Measurements from ENCODE around the gene COL13A1.

The COL13A1 gene

DNA sequence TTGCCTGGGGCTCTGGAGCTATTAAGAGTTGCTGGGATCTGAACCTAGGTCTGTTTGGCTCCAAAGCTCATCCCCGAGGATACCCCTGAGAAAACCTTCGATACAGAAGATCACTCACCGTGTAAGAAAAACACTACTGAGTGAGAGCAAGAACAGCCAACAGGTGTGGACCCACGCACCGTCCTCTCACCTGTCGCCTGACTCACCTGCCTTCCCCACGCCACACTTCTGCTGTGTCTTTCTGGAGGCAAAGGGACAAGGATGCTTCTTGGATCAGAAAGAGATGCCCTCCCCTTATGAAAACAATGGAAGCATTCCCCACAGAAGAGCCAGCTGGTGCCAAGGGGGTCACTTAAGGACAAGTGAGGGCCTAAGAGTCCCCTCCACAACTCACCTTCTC is 46.7 kb downstream of the COL13A1 start:
- DNase-seq, result no peak

DNA sequence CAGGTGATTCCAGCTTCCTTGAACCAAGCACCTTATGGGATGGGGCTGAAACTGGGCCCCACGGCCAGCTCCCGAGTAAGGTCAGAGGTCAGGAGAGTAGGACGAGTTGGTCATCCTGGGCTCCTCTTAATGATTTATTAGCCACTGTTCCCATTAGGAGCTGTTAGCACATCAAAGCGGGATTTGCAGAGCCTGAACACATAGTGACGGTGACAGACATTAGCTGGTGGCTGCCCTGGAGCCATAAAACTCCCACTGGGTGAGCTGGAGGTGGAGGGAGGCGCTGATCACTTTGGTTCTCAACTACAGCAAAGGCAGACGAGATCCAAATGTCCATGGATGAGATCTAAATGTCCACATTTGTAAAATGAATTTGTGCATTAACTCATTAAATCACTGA is 48.1 kb downstream of the COL13A1 start:
- DNase-seq, result no peak

GRCh38 chr10:69850440-69850839 is 48.7 kb downstream of the COL13A1 start:
- no peak for DNase-seq

GRCh38 chr10:69851306-69851705 is 49.6 kb downstream of the COL13A1 start:
- DNase-seq, result peak; percentile 36

DNA sequence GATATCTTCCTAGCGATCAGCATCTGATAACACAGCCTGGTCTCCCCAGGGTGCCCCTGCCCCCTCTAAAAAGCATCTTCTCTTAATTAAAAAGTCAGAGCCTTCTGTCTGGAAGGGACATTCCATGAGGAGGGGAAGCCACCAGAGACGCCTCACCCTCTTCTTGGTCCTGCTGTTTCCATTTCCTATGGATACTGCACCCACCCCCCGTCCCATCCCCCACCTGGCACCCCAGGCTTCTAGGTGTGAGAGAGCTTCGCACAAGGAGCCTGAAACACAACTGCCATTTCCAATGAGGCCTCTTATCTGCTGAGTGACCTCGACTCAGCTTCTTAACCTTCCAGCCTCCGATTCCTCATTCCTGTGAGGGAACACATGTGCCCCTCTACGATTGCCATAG is 51.4 kb downstream of the COL13A1 start:
- no peak for DNase-seq

- DNase-seq, result no peak
Measured at GRCh38 chr10:69854511-69855345, 53.0 kb downstream of the COL13A1 start.

- no peak for DNase-seq
Measured at GRCh38 chr10:69855346-69856111, 53.8 kb downstream of the COL13A1 start.

DNA sequence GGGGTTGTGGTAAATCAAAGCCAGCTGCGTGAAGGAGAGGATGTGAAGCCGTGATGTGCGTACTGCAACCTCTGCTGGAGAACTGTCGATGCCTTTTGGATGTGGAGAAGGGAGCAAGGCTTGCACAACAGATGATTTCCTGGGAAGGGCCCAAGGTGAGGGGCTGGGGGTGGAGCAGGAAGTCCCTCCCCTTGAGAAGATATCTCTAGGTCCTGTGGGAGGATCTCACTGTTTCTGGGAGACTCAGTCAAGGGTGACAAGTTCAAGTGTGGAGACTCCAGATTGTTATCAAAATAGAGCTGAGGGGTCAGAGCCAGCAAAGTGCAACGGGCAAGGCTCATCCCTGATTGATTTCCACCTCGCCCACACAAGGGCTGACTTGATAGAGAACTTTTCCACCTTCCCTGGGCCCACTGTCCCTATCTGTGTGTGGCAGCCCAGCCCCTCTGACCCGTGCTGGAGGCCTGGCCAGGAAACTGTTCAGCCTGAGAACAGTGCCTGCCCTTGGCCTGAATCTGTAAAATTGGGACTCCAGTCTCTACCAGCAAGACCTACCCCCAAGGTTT is 55.0 kb downstream of the COL13A1 start:
- DNase-seq, result peak; percentile 34

GRCh38 chr10:69858201-69858600 is 56.5 kb downstream of the COL13A1 start:
- DNase-seq, result no peak

DNA sequence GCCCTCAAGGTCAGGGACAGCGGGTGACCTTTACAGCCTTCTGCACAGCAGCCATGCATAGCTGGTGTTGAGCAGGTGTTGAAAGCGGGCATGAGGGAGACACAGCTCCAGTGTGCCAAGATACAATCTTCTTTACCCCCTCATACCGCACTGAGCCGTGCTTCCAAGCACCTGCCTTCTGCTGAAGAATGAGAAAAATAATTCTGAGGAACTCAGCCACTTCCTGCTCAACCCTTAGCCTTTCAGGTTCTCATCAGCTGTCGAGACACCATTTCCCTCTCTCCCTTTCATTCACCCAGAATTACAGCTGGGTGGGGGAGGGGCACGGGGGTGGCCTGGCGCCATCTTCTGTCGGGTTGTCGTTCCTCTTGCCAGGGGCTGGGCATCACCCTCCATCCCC is 58.6 kb downstream of the COL13A1 start:
- DNase-seq, result no peak

DNA sequence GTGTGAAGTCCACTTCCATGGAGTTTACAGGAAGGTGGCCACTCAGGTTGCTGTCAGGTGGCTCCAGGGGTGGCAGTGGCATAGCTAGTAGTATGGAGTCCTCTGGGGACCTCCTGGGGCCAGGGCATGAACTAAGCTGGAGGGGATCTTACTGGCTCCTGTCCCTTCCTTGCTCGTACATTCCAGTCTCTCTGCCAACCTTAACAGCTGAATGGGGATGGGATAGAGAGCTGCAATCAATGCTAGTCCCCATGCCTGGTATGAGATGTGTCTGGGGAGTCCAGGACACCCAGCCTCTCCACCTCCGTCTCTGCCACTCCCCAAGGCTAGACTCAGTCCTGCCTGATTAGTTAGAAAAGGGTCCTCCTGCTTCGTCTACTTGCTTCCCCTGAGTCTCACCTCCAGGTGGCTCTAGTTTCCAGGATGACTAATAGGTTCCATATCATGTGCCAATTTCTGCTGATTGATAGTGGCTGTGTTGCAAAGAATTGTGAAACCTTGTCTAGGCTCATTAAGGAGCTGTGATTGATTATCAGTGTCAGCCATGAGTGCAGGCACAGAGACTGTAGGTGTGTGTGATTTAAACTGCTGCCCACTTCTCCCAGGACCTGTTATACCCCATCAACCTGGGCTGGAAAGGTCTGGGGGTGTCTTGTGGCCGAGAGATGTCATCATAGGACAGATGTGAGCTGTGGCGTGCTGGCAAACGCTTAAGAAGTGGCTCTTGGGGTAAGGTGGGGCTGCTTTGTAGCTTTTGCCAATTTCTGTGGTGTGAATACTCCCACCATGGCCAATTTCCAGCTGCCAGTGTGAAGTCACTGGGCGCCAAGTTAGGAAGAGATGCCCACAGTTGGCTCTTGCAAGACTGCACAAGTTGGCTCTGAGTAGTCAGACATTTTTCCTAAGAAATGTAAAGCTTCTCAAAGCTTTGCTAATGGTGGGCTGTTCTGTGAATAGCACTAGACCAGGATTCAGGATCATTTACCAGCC is 59.8 kb downstream of the COL13A1 start:
- DNase-seq, result peak; percentile 93

GRCh38 chr10:69862882-69863530 is 61.3 kb downstream of the COL13A1 start:
- DNase-seq, result no peak

DNA sequence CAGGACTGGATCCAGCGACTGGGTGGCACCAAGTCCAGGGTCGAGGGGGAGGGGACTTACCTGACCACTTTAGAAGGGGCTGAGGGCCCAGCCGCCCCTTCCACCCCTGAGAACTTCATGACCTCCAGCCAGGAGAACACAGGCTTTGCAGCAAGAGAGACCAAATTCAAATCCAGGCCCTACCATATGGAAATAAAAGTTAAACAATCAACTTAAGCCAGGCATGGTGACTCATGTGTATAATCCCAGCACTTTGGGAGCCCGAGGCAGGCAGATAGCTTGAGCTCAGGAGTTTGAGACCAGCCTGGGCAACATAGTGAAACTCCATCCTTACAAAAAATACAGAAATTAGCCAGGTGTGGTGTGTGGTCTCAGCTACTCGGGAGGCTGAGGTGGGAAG is 61.9 kb downstream of the COL13A1 start:
- DNase-seq, result peak; percentile 57

GRCh38 chr10:69864321-69864720 is 62.6 kb downstream of the COL13A1 start:
- DNase-seq, result peak; percentile 93

- no peak for DNase-seq
Measured at GRCh38 chr10:69865450-69865849, 63.7 kb downstream of the COL13A1 start.

DNA sequence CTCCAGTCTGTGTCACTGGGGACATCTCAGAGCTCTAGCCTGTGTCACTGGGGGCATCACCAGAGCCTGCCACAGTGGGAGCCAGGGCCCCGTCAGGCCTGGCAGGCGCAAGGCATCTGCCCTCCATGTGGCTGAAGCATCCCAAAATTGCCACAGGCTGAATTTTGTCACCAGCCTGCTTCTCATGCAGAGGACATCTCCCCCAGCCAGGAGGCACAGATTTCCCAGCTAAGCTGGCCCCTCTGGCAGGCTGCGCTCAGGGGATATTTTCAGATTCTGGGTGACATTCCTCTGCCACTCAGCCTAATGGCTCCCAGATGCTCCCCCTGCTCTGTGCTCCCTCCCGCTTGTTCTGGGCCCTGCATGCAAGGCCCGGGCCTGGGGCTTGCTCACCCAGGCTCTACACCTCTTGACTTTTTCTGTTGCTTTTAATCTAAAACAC is 64.6 kb downstream of the COL13A1 start:
- no peak for DNase-seq

GRCh38 chr10:69866688-69867461 is 65.2 kb downstream of the COL13A1 start:
- DNase-seq, result peak; percentile 74

GRCh38 chr10:69867699-69868558 is 66.2 kb downstream of the COL13A1 start:
- DNase-seq, result no peak

- no peak for DNase-seq
Measured at GRCh38 chr10:69868821-69869220, 67.1 kb downstream of the COL13A1 start.

DNA sequence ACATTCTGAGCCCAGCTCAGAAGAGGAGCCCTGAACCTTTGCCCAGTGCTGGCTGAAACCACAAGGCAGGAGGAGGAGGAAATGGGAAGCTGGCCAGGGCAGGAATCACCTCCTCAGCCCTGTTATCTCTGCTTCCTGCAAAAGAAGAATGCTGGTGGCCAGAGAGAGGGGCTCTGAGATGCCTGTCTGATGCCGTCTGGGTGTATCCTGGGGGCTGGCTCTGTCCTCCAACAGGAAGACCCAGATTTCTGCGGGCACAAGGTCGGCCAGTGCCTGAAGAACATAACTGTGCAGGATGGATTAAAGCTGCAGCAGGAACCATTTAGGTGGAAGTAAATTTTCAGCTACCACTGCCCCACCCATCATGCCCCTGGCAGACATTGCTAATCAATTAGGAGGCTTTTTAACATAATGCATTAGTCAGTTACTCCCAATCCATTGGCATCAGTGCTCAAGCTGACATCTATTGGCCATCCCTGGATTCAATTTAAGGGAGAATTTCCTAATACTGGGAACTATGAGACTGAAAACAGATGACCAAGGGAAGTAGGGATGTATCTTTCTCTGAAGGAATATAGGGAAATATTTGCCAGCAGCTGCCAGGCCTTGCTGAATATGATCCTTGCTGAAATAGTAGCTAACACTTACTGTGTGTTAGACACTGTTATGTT is 67.7 kb downstream of the COL13A1 start:
- peak; percentile 66 for DNase-seq

Measured in fibroblast of upper back skin (primary cell).